ENCODE results near the gene GRIFIN.
A peak's percentile ranks its signal among the peaks of the same experiment; 100 is the strongest.

Gene GRIFIN

GRCh38 chr7:2497065-2497464, 20.9 kb upstream of the GRIFIN start:
- Histone ChIP-seq H3K36me3 (ENCODE audit: insufficient read depth, insufficient read length, low read length) (no peaks in the 10 kb centered on the region), H3K4me3 (ENCODE audit: insufficient read length, low read depth) (no peak overlapping the region), H3K27me3 (ENCODE audit: insufficient read depth, insufficient read length) (no peaks in the 10 kb centered on the region), H3K4me1 (ENCODE audit: insufficient read depth, insufficient read length) (peaks cover 49% of the 10 kb centered on the region), H3K9ac (ENCODE audit: insufficient read length, low read depth) (no peak overlapping the region), H3K9me3 (ENCODE audit: insufficient read depth, low read length) (no peaks in the 10 kb centered on the region)
- TF ChIP-seq ZNF274 (IDR thresholded peaks at IDR 0.05; ENCODE audit: low read depth, low read length), result no peak
- no peak for TF ChIP-seq YY1 (IDR thresholded peaks at IDR 0.05; ENCODE audit: insufficient read depth, insufficient read length)
- TF ChIP-seq SUZ12 (IDR thresholded peaks at IDR 0.05; ENCODE audit: extremely low read depth, insufficient read depth, insufficient read length), result no peak
- DNase-seq (ENCODE audit: low read depth, low spot score), result no peak

- H3K36me3 ChIP-seq (ENCODE audit: insufficient read depth, insufficient read length, low read length), result no peaks in the 10 kb centered on the region
- H3K27me3 ChIP-seq (ENCODE audit: insufficient read depth, insufficient read length), result no peaks in the 10 kb centered on the region
- no peak for DNase-seq (ENCODE audit: low read depth, low spot score)
- no peak for TF ChIP-seq YY1 (IDR thresholded peaks at IDR 0.05; ENCODE audit: insufficient read depth, insufficient read length)
- no peak for TF ChIP-seq SUZ12 (IDR thresholded peaks at IDR 0.05; ENCODE audit: extremely low read depth, insufficient read depth, insufficient read length)
- TF ChIP-seq ZNF274 (IDR thresholded peaks at IDR 0.05; ENCODE audit: low read depth, low read length), result no peak
- no peak overlapping the region for H3K4me3 ChIP-seq (ENCODE audit: insufficient read length, low read depth)
- H3K9me3 ChIP-seq (ENCODE audit: insufficient read depth, low read length), result no peaks in the 10 kb centered on the region
- H3K4me1 ChIP-seq (ENCODE audit: insufficient read depth, insufficient read length), result peaks cover 44% of the 10 kb centered on the region
- H3K9ac ChIP-seq (ENCODE audit: insufficient read length, low read depth), result peak overlapping the region; percentile 58
These were observed 20.2 kb upstream of the GRIFIN start for GRCh38 chr7:2496375-2496774.

- TF ChIP-seq ZNF274 (IDR thresholded peaks at IDR 0.05; ENCODE audit: low read depth, low read length) (no peak), SUZ12 (IDR thresholded peaks at IDR 0.05; ENCODE audit: extremely low read depth, insufficient read depth, insufficient read length) (no peak), YY1 (IDR thresholded peaks at IDR 0.05; ENCODE audit: insufficient read depth, insufficient read length) (no peak)
- no peaks in the 10 kb centered on the region for H3K27me3 ChIP-seq (ENCODE audit: insufficient read depth, insufficient read length)
- H3K36me3 ChIP-seq (ENCODE audit: insufficient read depth, insufficient read length, low read length), result no peaks in the 10 kb centered on the region
- no peak overlapping the region for H3K4me3 ChIP-seq (ENCODE audit: insufficient read length, low read depth)
- peaks cover 43% of the 10 kb centered on the region for H3K4me1 ChIP-seq (ENCODE audit: insufficient read depth, insufficient read length)
- no peaks in the 10 kb centered on the region for H3K9me3 ChIP-seq (ENCODE audit: insufficient read depth, low read length)
- peak overlapping the region; percentile 58 for H3K9ac ChIP-seq (ENCODE audit: insufficient read length, low read depth)
- peak; percentile 86 for DNase-seq (ENCODE audit: low read depth, low spot score)
These were observed 19.5 kb upstream of the GRIFIN start for GRCh38 chr7:2495418-2496299.

- Histone ChIP-seq H3K4me3 (ENCODE audit: insufficient read length, low read depth) (no peak overlapping the region), H3K9ac (ENCODE audit: insufficient read length, low read depth) (no peak overlapping the region), H3K36me3 (ENCODE audit: insufficient read depth, insufficient read length, low read length) (no peaks in the 10 kb centered on the region), H3K27me3 (ENCODE audit: insufficient read depth, insufficient read length) (no peaks in the 10 kb centered on the region), H3K9me3 (ENCODE audit: insufficient read depth, low read length) (no peaks in the 10 kb centered on the region), H3K4me1 (ENCODE audit: insufficient read depth, insufficient read length) (peaks cover 40% of the 10 kb centered on the region)
- no peak for TF ChIP-seq SUZ12 (IDR thresholded peaks at IDR 0.05; ENCODE audit: extremely low read depth, insufficient read depth, insufficient read length)
- no peak for TF ChIP-seq ZNF274 (IDR thresholded peaks at IDR 0.05; ENCODE audit: low read depth, low read length)
- no peak for TF ChIP-seq YY1 (IDR thresholded peaks at IDR 0.05; ENCODE audit: insufficient read depth, insufficient read length)
- DNase-seq (ENCODE audit: low read depth, low spot score), result no peak
These were observed 18.3 kb upstream of the GRIFIN start for GRCh38 chr7:2494191-2495130.

- Histone ChIP-seq H3K27me3 (ENCODE audit: insufficient read depth, insufficient read length) (no peaks in the 10 kb centered on the region), H3K36me3 (ENCODE audit: insufficient read depth, insufficient read length, low read length) (no peaks in the 10 kb centered on the region), H3K4me1 (ENCODE audit: insufficient read depth, insufficient read length) (peaks cover 30% of the 10 kb centered on the region), H3K9me3 (ENCODE audit: insufficient read depth, low read length) (no peaks in the 10 kb centered on the region), H3K4me3 (ENCODE audit: insufficient read length, low read depth) (no peak overlapping the region), H3K9ac (ENCODE audit: insufficient read length, low read depth) (no peak overlapping the region)
- no peak for DNase-seq (ENCODE audit: low read depth, low spot score)
- no peak for TF ChIP-seq SUZ12 (IDR thresholded peaks at IDR 0.05; ENCODE audit: extremely low read depth, insufficient read depth, insufficient read length)
- TF ChIP-seq ZNF274 (IDR thresholded peaks at IDR 0.05; ENCODE audit: low read depth, low read length), result no peak
- no peak for TF ChIP-seq YY1 (IDR thresholded peaks at IDR 0.05; ENCODE audit: insufficient read depth, insufficient read length)
These were observed 17.3 kb upstream of the GRIFIN start for GRCh38 chr7:2493205-2494164.

GRCh38 chr7:2492038-2492437, 15.8 kb upstream of the GRIFIN start:
- no peak for DNase-seq (ENCODE audit: low read depth, low spot score)
- Histone ChIP-seq H3K27me3 (ENCODE audit: insufficient read depth, insufficient read length) (no peaks in the 10 kb centered on the region), H3K9ac (ENCODE audit: insufficient read length, low read depth) (no peak overlapping the region), H3K36me3 (ENCODE audit: insufficient read depth, insufficient read length, low read length) (no peaks in the 10 kb centered on the region), H3K9me3 (ENCODE audit: insufficient read depth, low read length) (no peaks in the 10 kb centered on the region), H3K4me1 (ENCODE audit: insufficient read depth, insufficient read length) (peaks cover 30% of the 10 kb centered on the region), H3K4me3 (ENCODE audit: insufficient read length, low read depth) (no peak overlapping the region)
- TF ChIP-seq YY1 (IDR thresholded peaks at IDR 0.05; ENCODE audit: insufficient read depth, insufficient read length) (no peak), SUZ12 (IDR thresholded peaks at IDR 0.05; ENCODE audit: extremely low read depth, insufficient read depth, insufficient read length) (no peak), ZNF274 (IDR thresholded peaks at IDR 0.05; ENCODE audit: low read depth, low read length) (no peak)

Measured in NT2/D1 (cell line).